WTC11 (cell line): ENCODE results near the gene ZNF674.

Source experiments
- ATF2 ChIP-seq: sonication (generic); formaldehyde crosslinking; IDR thresholded peaks from 2 replicates; pipeline ENCODE4 v1.8.1; 2022; ENCODE audit warnings: low read depth, missing genetic modification reagents, borderline replicate concordance
- CREB1 ChIP-seq: sonication (generic); formaldehyde crosslinking; IDR thresholded peaks from 2 replicates; pipeline ENCODE4 v1.8.0; 2023; ENCODE audit warnings: mild to moderate bottlenecking, missing genetic modification reagents
- CTCF ChIP-seq: fragments of 200-600 bp; IDR thresholded peaks from 2 replicates; pipeline ENCODE4 v1.8.0; 2022; ENCODE audit warnings: antibody characterized with exemption
- ETV6 ChIP-seq: sonication (generic); formaldehyde crosslinking; IDR thresholded peaks from 2 replicates; pipeline ENCODE4 v1.8.1; 2022; ENCODE audit warnings: mild to moderate bottlenecking, missing genetic modification reagents
- GTF2I ChIP-seq: fragments of 250-450 bp; sonication (Bioruptor Pico); conservative IDR thresholded peaks from 2 replicates; pipeline ENCODE4 v1.4.0; 2021; ENCODE audit warnings: mild to moderate bottlenecking
- MXD4 ChIP-seq: fragments of 250-450 bp; sonication (Bioruptor Pico); IDR thresholded peaks from 2 replicates; pipeline ENCODE4 v1.8.0; 2021; ENCODE audit warnings: mild to moderate bottlenecking, moderate library complexity, borderline replicate concordance
- USF1 ChIP-seq: sonication (generic); formaldehyde crosslinking; IDR thresholded peaks from 2 replicates; pipeline ENCODE4 v1.8.0; 2022; ENCODE audit warnings: mild to moderate bottlenecking, missing genetic modification reagents
- TF ChIP-seq, protein P1 (sequence below): sonication (generic); formaldehyde crosslinking; IDR thresholded peaks from 2 replicates; pipeline ENCODE4 v1.8.0; 2023; ENCODE audit warnings: missing genetic modification reagents, mild to moderate bottlenecking, borderline replicate concordance
- TF ChIP-seq, protein P2 (sequence below): sonication (generic); formaldehyde crosslinking; IDR thresholded peaks from 2 replicates; pipeline ENCODE4 v1.8.0; 2022; ENCODE audit warnings: mild to moderate bottlenecking, missing genetic modification reagents

DNA sequence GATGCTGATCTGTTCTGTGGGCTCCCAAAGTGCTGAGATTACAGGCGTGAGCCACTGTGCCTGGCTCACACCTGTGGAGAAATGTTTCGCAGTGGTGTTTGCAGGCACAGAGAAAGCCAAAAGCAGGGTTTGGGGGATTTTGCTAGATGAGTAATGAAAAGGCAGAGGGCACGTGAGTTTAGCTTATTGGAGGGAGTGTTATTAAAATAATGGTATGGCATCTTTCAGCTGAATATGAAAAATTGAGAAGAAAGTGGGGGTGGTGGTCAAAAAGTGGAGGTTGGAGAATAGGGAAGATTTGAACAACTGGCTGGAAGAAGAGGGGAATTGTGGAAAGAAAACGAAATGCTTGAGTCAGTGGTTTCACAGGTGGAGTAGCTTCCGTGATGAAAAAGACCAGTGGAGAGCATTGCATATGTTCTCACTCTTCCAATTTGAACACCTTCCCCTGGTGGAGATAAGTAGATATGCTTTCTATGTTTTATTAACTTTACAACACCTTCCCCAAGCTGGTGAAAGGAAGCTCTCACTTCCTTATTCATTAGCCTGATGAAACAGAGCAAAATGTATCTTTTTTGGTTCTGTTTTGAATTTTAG, 27.2 kb upstream of the ZNF674 start:
- TF ChIP-seq CTCF (no peak), CREB1 (no peak), ETV6 (no peak), USF1 (CRISPR knock-in tag) (no peak), MXD4 (CRISPR knock-in tag) (no peak), ATF2 (CRISPR knock-in tag) (no peak), GTF2I (CRISPR knock-in tag) (no peak)
- TF ChIP-seq, protein P1, sequence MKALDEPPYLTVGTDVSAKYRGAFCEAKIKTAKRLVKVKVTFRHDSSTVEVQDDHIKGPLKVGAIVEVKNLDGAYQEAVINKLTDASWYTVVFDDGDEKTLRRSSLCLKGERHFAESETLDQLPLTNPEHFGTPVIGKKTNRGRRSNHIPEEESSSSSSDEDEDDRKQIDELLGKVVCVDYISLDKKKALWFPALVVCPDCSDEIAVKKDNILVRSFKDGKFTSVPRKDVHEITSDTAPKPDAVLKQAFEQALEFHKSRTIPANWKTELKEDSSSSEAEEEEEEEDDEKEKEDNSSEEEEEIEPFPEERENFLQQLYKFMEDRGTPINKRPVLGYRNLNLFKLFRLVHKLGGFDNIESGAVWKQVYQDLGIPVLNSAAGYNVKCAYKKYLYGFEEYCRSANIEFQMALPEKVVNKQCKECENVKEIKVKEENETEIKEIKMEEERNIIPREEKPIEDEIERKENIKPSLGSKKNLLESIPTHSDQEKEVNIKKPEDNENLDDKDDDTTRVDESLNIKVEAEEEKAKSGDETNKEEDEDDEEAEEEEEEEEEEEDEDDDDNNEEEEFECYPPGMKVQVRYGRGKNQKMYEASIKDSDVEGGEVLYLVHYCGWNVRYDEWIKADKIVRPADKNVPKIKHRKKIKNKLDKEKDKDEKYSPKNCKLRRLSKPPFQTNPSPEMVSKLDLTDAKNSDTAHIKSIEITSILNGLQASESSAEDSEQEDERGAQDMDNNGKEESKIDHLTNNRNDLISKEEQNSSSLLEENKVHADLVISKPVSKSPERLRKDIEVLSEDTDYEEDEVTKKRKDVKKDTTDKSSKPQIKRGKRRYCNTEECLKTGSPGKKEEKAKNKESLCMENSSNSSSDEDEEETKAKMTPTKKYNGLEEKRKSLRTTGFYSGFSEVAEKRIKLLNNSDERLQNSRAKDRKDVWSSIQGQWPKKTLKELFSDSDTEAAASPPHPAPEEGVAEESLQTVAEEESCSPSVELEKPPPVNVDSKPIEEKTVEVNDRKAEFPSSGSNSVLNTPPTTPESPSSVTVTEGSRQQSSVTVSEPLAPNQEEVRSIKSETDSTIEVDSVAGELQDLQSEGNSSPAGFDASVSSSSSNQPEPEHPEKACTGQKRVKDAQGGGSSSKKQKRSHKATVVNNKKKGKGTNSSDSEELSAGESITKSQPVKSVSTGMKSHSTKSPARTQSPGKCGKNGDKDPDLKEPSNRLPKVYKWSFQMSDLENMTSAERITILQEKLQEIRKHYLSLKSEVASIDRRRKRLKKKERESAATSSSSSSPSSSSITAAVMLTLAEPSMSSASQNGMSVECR (CRISPR knock-in tag) = no peak
- TF ChIP-seq, protein P2, sequence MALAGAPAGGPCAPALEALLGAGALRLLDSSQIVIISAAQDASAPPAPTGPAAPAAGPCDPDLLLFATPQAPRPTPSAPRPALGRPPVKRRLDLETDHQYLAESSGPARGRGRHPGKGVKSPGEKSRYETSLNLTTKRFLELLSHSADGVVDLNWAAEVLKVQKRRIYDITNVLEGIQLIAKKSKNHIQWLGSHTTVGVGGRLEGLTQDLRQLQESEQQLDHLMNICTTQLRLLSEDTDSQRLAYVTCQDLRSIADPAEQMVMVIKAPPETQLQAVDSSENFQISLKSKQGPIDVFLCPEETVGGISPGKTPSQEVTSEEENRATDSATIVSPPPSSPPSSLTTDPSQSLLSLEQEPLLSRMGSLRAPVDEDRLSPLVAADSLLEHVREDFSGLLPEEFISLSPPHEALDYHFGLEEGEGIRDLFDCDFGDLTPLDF (CRISPR knock-in tag) = no peak
